MM.1S (cell line): Measurements from ENCODE around the gene C2.

ENCODE experiments used
- DNase-seq: peaks from one replicate; pipeline ENCODE4 v3.0.0-alpha.2; 2015
- H2AFZ ChIP-seq: fragments of 300-600 bp; sonication (generic); 2 replicates; pipeline ENCODE4 v1.6.0; 2016; ENCODE audit warnings: antibody characterized with exemption, low read length
- H3F3A ChIP-seq: fragments of 300-600 bp; sonication (generic); 2 replicates; pipeline ENCODE4 v1.6.1; 2016; ENCODE audit warnings: mild to moderate bottlenecking, antibody characterized with exemption, low read length, moderate library complexity, mixed read lengths; ENCODE audit not compliant: insufficient read depth
- H3K27ac ChIP-seq: fragments of 300-600 bp; sonication (generic); 2 replicates; pipeline ENCODE4 v1.5.1; 2016; ENCODE audit warnings: mild to moderate bottlenecking, low read length
- H3K27me3 ChIP-seq: fragments of 300-600 bp; sonication (generic); replicated peaks from 2 replicates; pipeline ENCODE4 v1.6.0; 2016; ENCODE audit warnings: low read length; ENCODE audit not compliant: insufficient read depth
- H3K36me3 ChIP-seq: fragments of 300-600 bp; sonication (generic); replicated peaks from 2 replicates; pipeline ENCODE4 v1.6.1; 2016; ENCODE audit warnings: mild to moderate bottlenecking, low read length, mixed read lengths; ENCODE audit not compliant: insufficient read depth
- H3K4me1 ChIP-seq: fragments of 300-600 bp; sonication (generic); 2 replicates; pipeline ENCODE4 v1.6.1; 2016; ENCODE audit warnings: low read length, mixed read lengths
- H3K4me2 ChIP-seq: fragments of 300-600 bp; sonication (generic); 2 replicates; pipeline ENCODE4 v1.6.0; 2016; ENCODE audit warnings: low read depth, low read length
- H3K4me3 ChIP-seq: fragments of 300-600 bp; sonication (generic); 2 replicates; pipeline ENCODE4 v1.5.1; 2016; ENCODE audit warnings: low read length, mixed read lengths
- H3K79me2 ChIP-seq: fragments of 300-600 bp; sonication (generic); 2 replicates; pipeline ENCODE4 v1.6.1; 2016; ENCODE audit warnings: mixed run types, low read length, mixed read lengths
- H3K9ac ChIP-seq: fragments of 300-600 bp; sonication (generic); 2 replicates; pipeline ENCODE4 v1.6.1; 2016; ENCODE audit warnings: low read length, mixed read lengths
- H3K9me2 ChIP-seq: fragments of 300-600 bp; sonication (generic); replicated peaks from 2 replicates; pipeline ENCODE4 v1.6.1; 2016; ENCODE audit warnings: mild to moderate bottlenecking, low read length, mixed read lengths; ENCODE audit not compliant: insufficient read depth
- H3K9me3 ChIP-seq: fragments of 300-600 bp; sonication (generic); replicated peaks from 2 replicates; pipeline ENCODE4 v1.6.1; 2016; ENCODE audit warnings: mild to moderate bottlenecking, low read length, mixed read lengths; ENCODE audit not compliant: insufficient read depth
- H4K20me1 ChIP-seq: fragments of 300-600 bp; sonication (generic); 2 replicates; pipeline ENCODE4 v1.6.1; 2016; ENCODE audit warnings: mild to moderate bottlenecking, low read length, moderate library complexity, mixed read lengths; ENCODE audit not compliant: insufficient read depth
- CTCF ChIP-seq: fragments of 300-600 bp; sonication (generic); IDR thresholded peaks from 2 replicates; pipeline ENCODE4 v1.5.1; 2016; ENCODE audit warnings: antibody characterized with exemption, low read length, mixed read lengths
- EZH2 ChIP-seq: fragments of 300-600 bp; sonication (generic); optimal IDR thresholded peaks from 2 replicates; pipeline ENCODE3; 2017; ENCODE audit warnings: low read depth, mild to moderate bottlenecking, antibody characterized with exemption, low read length, mixed read lengths
- EZH2phosphoT487 ChIP-seq: fragments of 300-600 bp; sonication (generic); IDR thresholded peaks from 2 replicates; pipeline ENCODE4 v1.6.1; 2018; ENCODE audit warnings: antibody characterized with exemption, low read length

The C2 gene

DNA sequence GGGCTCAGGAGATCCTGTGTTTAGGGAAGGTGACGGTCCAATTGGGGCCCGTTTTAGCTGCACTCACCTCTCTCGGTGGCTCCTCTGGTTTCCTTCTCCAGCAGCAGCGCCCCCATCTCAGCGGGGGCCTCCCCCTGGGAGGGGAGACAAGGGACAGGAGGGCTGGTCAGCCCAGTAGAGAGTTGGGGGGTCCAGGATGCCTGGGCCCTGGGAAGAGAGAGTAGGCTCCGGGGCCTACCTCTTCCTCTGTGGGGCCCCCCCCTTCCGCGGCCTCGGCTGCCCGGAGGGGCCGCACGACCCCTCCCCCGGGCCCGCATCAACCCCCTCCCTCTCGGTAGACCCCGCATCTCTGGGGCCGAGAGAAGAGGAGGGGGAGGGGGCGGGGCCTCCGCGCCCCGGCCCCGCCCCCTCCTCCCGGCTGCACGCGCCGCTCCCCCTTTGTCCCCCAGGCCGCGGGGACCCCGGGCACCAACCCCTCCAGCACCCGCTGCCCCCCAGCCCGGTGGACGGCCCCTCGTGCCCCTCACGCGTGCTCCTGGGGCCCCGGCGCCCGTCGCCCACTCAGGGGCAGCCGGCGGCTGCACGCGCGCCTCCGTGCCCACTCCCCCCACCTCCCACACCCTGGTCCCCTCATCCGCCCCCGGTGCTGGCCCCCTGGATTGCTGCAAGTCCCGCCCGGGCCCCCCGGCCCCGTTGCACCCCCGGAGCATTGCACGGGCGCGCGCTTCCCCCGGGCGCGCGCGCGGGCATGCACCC is 30.5 kb upstream of the C2 start:
- Histone ChIP-seq H3K9me3 (no peaks in the 10 kb centered on the region), H4K20me1 (no peaks in the 10 kb centered on the region), H3K27me3 (no peaks in the 10 kb centered on the region), H3K79me2 (peaks cover 22% of the 10 kb centered on the region), H3K27ac (no peak overlapping the region; the same call in 1 of the 2 replicates), H3K36me3 (no peaks in the 10 kb centered on the region), H2AFZ (peak overlapping the region; percentile 52), H3K4me3 (peak overlapping the region; percentile 95), H3K4me1 (0 out of 2 replicates have a peak, but pooled peaks cover 3% of the 10 kb centered on the region), H3K9me2 (no peaks in the 10 kb centered on the region), H3K4me2 (peak overlapping the region; percentile 71), H3F3A (peaks cover 16% of the 10 kb centered on the region), H3K9ac (peak overlapping the region; percentile 62)
- DNase-seq = no peak
- TF ChIP-seq EZH2phosphoT487 (no peak), EZH2 (no peak), CTCF (no peak)

DNA sequence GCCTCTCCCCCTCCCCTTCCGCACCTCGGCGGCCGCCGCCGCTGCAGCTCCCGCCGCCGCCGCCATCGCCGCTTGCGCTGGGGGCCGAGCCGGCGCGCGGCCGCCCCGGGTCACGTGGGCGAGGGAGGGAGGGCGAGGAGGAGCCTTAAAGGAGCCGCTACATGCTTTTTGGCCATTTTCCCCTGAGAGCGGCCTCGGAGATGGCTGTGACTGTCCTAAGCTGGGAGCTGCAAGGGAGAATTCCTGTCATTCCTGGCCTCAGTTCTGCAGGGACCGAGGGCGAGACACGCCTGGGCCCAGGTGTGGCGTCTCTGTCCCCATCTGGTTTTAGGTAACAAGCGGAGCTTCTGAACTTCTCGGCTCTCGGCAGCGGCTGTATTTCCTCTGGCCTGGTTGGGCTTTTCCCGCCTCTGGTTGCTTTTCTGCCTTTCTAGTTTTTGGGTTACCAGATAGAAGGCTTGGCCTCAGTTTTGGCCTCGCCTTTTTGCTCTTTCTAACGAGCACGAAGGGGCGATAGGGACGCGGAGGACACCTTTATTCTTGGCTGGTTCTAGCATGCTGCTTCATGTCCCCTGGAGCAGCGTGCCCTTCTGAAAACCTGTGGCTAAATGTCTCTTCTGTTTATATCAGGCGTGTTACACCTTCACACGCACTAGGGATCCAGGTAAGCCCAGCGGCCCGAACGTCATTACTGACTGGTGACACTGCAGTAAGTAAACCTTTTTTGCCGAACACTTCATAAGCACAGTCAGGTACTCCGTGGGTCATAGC is 29.7 kb upstream of the C2 start, which contains the start of gene EHMT2:
Gene EHMT2 (minus strand): TSS at position 87 of the 771 bp plus-strand sequence. CDS start 21 bp downstream, at position 66.
- peak within 1 kb of the TSS; percentile 95 for H3K4me3 ChIP-seq
- no peaks in the 10 kb centered on the region for H3K36me3 ChIP-seq
- peak within 1 kb of the TSS; percentile 85 for H3K9ac ChIP-seq
- peak within 1 kb of the TSS; percentile 77 for H3K27ac ChIP-seq
- peak within 1 kb of the TSS; percentile 86 for H3K4me2 ChIP-seq
- no peaks in the 10 kb centered on the region for H3K27me3 ChIP-seq
- peak; percentile 85 for DNase-seq
- H3K79me2 ChIP-seq = peaks cover 22% of the 10 kb centered on the region
- 0 out of 2 replicates have a peak, but pooled peaks cover 3% of the 10 kb centered on the region for H3K4me1 ChIP-seq
- no peaks in the 10 kb centered on the region for H3K9me2 ChIP-seq
- peak within 1 kb of the TSS; percentile 96 for H2AFZ ChIP-seq
- H4K20me1 ChIP-seq = no peaks in the 10 kb centered on the region
- H3K9me3 ChIP-seq = no peaks in the 10 kb centered on the region
- TF ChIP-seq CTCF = no peak
- no peak for TF ChIP-seq EZH2phosphoT487
- no peak for TF ChIP-seq EZH2
- H3F3A ChIP-seq = peaks cover 23% of the 10 kb centered on the region

- no peaks in the 10 kb centered on the region for H3K9me2 ChIP-seq
- peak overlapping the region; percentile 86 for H3K4me2 ChIP-seq
- H4K20me1 ChIP-seq = no peaks in the 10 kb centered on the region
- no peaks in the 10 kb centered on the region for H3K36me3 ChIP-seq
- no peaks in the 10 kb centered on the region for H3K9me3 ChIP-seq
- H2AFZ ChIP-seq = peak overlapping the region; percentile 96
- H3K27me3 ChIP-seq = no peaks in the 10 kb centered on the region
- peak overlapping the region; percentile 95 for H3K4me3 ChIP-seq
- TF ChIP-seq CTCF = 0 out of 2 replicates have a peak, but pooled peaks have one; percentile 19
- no peak for TF ChIP-seq EZH2
- H3K27ac ChIP-seq = peak overlapping the region; percentile 77
- peaks cover 22% of the 10 kb centered on the region for H3K79me2 ChIP-seq
- DNase-seq = peak; percentile 77
- peaks cover 3% of the 10 kb centered on the region; the same call in 1 of the 2 replicates for H3K4me1 ChIP-seq
- H3F3A ChIP-seq = peaks cover 26% of the 10 kb centered on the region
- H3K9ac ChIP-seq = peak overlapping the region; percentile 85
Measured at GRCh38 chr6:31898383-31899011, 29.0 kb upstream of the C2 start.
